ENCODE measurements around the gene MFSD6. TPM values are rescaled to one million over a fixed set of nuclear protein-coding genes. Genes with fewer than 3 reads are reported as not detected.

The MFSD6 gene
- total RNA-seq, 4 donors from 2014 or later = 43.1 to 123 (median 60.5) TPM

DNA sequence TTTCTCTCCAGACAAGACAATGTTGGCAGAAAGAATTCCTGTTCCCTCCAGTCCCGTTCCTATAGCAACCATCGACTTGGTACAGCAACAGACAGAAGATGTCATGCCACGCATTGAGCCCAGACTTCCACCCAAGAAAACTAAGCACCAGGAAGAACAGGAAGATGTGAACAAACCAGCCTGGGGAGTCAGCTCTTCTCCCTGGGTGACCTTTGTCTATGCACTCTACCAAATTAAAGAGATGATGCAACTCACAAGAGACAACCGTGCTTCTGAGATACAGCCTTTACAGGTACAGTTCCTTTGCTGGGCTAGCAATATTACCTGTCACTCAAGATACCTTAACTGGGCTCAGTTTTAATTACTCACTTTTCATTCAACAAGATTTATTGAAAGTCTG lies 89.3 kb downstream of the MFSD6 start:
- ATAC-seq (ENCODE audit: low FRiP score) = no peak
- TF ChIP-seq CTCF (IDR thresholded peaks at IDR 0.05) = no peak
- DNase-seq (ENCODE audit: low spot score) = no peak

DNA sequence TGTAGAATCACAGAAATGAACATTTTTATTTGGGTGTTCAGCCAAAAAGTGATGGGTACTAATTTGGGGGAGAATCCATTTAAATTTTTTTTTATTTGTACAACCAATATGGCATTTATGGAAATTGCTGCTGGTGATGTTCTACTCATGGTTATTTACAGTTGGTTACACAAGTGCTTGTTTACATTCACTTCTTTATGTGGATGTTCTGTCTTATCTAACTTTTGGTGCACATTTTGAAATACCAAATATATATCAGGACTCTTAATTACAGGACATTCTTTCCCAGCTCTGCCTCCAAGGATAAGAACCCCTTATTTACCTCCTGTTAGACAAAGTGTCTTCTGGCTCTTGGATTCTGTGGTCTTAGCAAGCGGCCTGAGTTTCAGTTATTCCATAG lies 91.1 kb downstream of the MFSD6 start:
- no peak for DNase-seq (ENCODE audit: low spot score)
- no peak for TF ChIP-seq CTCF (IDR thresholded peaks at IDR 0.05)
- no peak for ATAC-seq (ENCODE audit: low FRiP score)

GRCh38 chr2:190500054-190500502 lies 91.9 kb downstream of the MFSD6 start:
- no peak for TF ChIP-seq CTCF (IDR thresholded peaks at IDR 0.05)
- DNase-seq (ENCODE audit: low spot score) (no peak), ATAC-seq (ENCODE audit: low FRiP score) (no peak)

DNA sequence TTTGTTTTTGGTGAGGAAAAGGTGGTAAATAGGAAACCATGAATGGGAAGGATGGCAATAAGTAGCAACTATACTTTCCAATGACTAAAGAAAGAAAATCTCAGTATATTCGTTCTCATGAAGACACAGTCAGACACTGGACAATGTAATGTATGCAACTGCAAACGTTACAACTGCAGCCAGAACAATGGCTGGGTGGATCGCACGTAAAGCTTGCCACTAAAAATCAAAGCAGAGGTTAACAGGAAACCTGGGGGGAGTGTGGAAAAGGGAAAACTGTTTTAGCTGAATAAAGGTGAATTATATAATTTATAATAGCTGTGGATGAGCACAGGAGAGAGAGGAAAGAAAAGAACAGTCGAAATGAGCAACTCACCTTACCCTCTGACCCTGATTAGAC lies 93.1 kb downstream of the MFSD6 start:
- ATAC-seq (ENCODE audit: low FRiP score) (no peak), DNase-seq (ENCODE audit: low spot score) (no peak)
- TF ChIP-seq CTCF (IDR thresholded peaks at IDR 0.05) = no peak

GRCh38 chr2:190501702-190502407 lies 93.7 kb downstream of the MFSD6 start:
- no peak for DNase-seq (ENCODE audit: low spot score)

GRCh38 chr2:190503088-190503487 lies 94.9 kb downstream of the MFSD6 start:
- no peak for DNase-seq (ENCODE audit: low spot score)
- no peak for TF ChIP-seq CTCF (IDR thresholded peaks at IDR 0.05)
- no peak for ATAC-seq (ENCODE audit: low FRiP score)

More at GRCh38 chr2:190501702-190502407, 93.7 kb downstream of the MFSD6 start:
- ATAC-seq (ENCODE audit: low FRiP score) = no peak
- no peak for TF ChIP-seq CTCF (IDR thresholded peaks at IDR 0.05)

- ATAC-seq (ENCODE audit: low FRiP score) = no peak
- TF ChIP-seq CTCF (IDR thresholded peaks at IDR 0.05) = no peak
- DNase-seq (ENCODE audit: low spot score) = no peak
Observed at GRCh38 chr2:190504912-190505311, 96.8 kb downstream of the MFSD6 start.

Data from omental fat pad (tissue), 4 donors.